Activated T-cell treated with anti-CD3 and anti-CD28 coated beads for 4 hours (primary cell): ENCODE measurements around the gene C17orf50.
"Not testable (repeated sequence)": the region's sequence is repeated elsewhere in the genome, so short reads cannot be mapped to it uniquely, and the experiment has no call there.

ENCODE experiments used
- DNase-seq: peaks from one replicate; pipeline ENCODE4 v3.0.0-alpha.2; 2020

The C17orf50 gene

GRCh38 chr17:35735036-35735805 lies 25.5 kb upstream of the C17orf50 start:
- DNase-seq, result no peak

GRCh38 chr17:35736236-35736635 lies 24.5 kb upstream of the C17orf50 start:
- no peak for DNase-seq

- DNase-seq, result no peak
Measured at GRCh38 chr17:35738519-35739133, 22.1 kb upstream of the C17orf50 start.

- DNase-seq, result no peak
Measured at GRCh38 chr17:35740216-35740615, 20.5 kb upstream of the C17orf50 start.

GRCh38 chr17:35740997-35741931 lies 19.4 kb upstream of the C17orf50 start:
- no peak for DNase-seq

GRCh38 chr17:35742496-35742895 lies 18.2 kb upstream of the C17orf50 start:
- DNase-seq, result no peak

GRCh38 chr17:35742896-35743477 lies 17.7 kb upstream of the C17orf50 start:
- DNase-seq, result no peak

- DNase-seq, result no peak
Measured at GRCh38 chr17:35743626-35744328, 16.9 kb upstream of the C17orf50 start.

- DNase-seq, result no peak
Measured at GRCh38 chr17:35744830-35745229, 15.9 kb upstream of the C17orf50 start.

GRCh38 chr17:35745246-35745645 lies 15.4 kb upstream of the C17orf50 start:
- no peak for DNase-seq

- DNase-seq, result no peak
Measured at GRCh38 chr17:35745749-35746320, 14.9 kb upstream of the C17orf50 start.

GRCh38 chr17:35747540-35748017 lies 13.1 kb upstream of the C17orf50 start:
- DNase-seq, result peak; percentile 80

- DNase-seq, result no peak
Measured at GRCh38 chr17:35748341-35748841, 12.3 kb upstream of the C17orf50 start.

- no peak for DNase-seq
Measured at GRCh38 chr17:35748979-35749378, 11.7 kb upstream of the C17orf50 start.

GRCh38 chr17:35749560-35750412 lies 10.9 kb upstream of the C17orf50 start:
- DNase-seq, result no peak

GRCh38 chr17:35750526-35751395 lies 9.9 kb upstream of the C17orf50 start:
- no peak for DNase-seq

- DNase-seq, result not testable (repeated sequence)
Measured at GRCh38 chr17:35751541-35751940, 9.1 kb upstream of the C17orf50 start.

GRCh38 chr17:35752471-35752870 lies 8.2 kb upstream of the C17orf50 start:
- DNase-seq, result no peak

- no peak for DNase-seq
Measured at GRCh38 chr17:35752945-35753764, 7.5 kb upstream of the C17orf50 start, which contains the start of gene GAS2L2. GAS2L2 (minus strand) TSS chr17:35753239; CDS start chr17:35752850, 389 bp downstream.
